Measurements from ENCODE around the gene PITPNC1.
"Not testable (repeated sequence)": the region's sequence is repeated elsewhere in the genome, so short reads cannot be mapped to it uniquely, and the experiment has no call there.

Gene PITPNC1

DNA sequence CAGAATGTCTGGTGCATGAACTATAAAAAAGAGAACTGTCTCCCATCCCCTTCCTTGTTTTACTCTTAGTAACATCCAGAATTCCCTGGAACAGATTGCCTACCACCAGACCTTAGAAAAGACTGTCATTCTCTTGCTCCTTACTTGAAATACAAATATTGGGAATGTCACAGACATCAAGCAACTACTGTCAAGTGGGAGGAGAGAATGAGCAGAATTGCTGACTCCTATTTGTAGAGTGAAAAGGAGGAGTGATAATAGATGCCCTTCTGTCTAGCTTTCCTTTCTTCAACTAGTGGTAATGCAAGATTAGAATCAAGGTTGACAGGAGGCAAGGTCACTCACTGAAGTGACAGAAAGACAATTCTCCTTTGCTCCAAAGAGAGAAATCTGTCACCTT, 316.7 kb downstream of the PITPNC1 start:
- H3K4me3 ChIP-seq (ENCODE audit: low read depth, low read length) = no peak overlapping the region
- no peaks in the 10 kb centered on the region for H3K36me3 ChIP-seq (ENCODE audit: control insufficient read depth, insufficient read depth, low read length)
- TF ChIP-seq, protein P1, sequence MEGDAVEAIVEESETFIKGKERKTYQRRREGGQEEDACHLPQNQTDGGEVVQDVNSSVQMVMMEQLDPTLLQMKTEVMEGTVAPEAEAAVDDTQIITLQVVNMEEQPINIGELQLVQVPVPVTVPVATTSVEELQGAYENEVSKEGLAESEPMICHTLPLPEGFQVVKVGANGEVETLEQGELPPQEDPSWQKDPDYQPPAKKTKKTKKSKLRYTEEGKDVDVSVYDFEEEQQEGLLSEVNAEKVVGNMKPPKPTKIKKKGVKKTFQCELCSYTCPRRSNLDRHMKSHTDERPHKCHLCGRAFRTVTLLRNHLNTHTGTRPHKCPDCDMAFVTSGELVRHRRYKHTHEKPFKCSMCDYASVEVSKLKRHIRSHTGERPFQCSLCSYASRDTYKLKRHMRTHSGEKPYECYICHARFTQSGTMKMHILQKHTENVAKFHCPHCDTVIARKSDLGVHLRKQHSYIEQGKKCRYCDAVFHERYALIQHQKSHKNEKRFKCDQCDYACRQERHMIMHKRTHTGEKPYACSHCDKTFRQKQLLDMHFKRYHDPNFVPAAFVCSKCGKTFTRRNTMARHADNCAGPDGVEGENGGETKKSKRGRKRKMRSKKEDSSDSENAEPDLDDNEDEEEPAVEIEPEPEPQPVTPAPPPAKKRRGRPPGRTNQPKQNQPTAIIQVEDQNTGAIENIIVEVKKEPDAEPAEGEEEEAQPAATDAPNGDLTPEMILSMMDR (IDR thresholded peaks at IDR 0.05) = no peak
- no peak overlapping the region for H3K4me2 ChIP-seq (ENCODE audit: low read length)
- H3K9ac ChIP-seq = no peak overlapping the region
- no peaks in the 10 kb centered on the region for H3K4me1 ChIP-seq
- no peaks in the 10 kb centered on the region for H3K79me2 ChIP-seq
- no peaks in the 10 kb centered on the region for H3K9me3 ChIP-seq (ENCODE audit: control insufficient read depth, low read length)
- no peak overlapping the region for H3K27ac ChIP-seq
- no peaks in the 10 kb centered on the region for H3K27me3 ChIP-seq (ENCODE audit: control insufficient read depth, insufficient read depth, low read length)
- no peak overlapping the region for H2AFZ ChIP-seq

DNA sequence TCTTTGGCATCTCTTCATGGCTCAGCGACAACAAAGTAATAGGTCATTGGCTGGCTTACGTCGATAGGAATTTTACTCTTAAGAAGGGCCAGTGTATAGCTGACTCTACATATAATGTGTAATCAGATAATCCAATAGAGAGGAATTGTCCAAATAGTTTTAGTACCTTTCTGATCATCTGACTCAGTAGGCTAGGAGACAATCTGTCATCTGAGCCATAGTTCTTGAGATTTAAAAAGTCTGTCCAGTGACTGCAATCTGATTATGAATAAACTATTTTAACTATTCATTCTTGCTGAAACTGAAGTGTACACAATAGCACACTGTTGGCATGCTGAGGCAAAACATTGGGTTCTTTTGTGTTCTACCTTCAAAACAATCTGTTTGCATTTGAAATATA, 319.3 kb downstream of the PITPNC1 start:
- TF ChIP-seq, protein P1 (IDR thresholded peaks at IDR 0.05) = no peak

DNA sequence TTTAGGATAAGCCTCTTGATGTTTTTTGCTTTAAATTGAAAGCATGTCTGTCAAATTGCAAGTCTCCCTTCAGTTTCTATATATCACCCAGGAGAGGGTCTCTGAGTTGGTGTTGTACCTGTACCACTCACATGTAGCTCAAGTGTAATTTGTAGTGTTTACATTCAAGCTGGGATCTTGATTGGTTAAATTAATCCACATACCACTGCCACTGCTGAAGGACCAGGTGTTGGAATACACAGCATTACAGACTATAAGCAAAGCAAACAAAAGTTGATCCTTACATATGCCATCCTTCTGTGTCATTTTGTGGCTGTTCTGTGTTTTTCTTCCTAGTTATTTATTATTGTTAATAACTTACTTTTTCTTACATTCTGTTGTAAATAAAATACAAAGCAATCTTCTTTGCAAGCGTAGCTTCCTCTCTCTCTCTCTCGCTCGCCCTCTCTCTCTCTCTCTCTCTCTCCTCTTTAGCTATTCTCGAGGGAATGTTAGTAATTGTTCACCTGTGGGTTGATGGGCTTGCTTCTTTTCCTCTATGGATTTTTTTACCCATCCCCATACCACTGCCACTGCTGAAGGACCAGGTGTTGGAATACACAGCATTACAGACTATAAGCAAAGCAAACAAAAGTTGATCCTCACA, 319.9 kb downstream of the PITPNC1 start:
- no peak overlapping the region for H3K4me3 ChIP-seq (ENCODE audit: low read depth, low read length)
- H3K4me1 ChIP-seq = no peaks in the 10 kb centered on the region
- H3K4me2 ChIP-seq (ENCODE audit: low read length) = no peak overlapping the region
- no peak overlapping the region for H2AFZ ChIP-seq
- TF ChIP-seq, protein P1 (IDR thresholded peaks at IDR 0.05) = no peak
- H3K36me3 ChIP-seq (ENCODE audit: control insufficient read depth, insufficient read depth, low read length) = no peaks in the 10 kb centered on the region
- H3K9ac ChIP-seq = no peak overlapping the region
- no peaks in the 10 kb centered on the region for H3K27me3 ChIP-seq (ENCODE audit: control insufficient read depth, insufficient read depth, low read length)
- no peaks in the 10 kb centered on the region for H3K9me3 ChIP-seq (ENCODE audit: control insufficient read depth, low read length)
- H3K79me2 ChIP-seq = no peaks in the 10 kb centered on the region
- no peak overlapping the region for H3K27ac ChIP-seq

More for the DNA sequence above, 319.3 kb downstream of the PITPNC1 start:
- Histone ChIP-seq H3K4me1 (no peaks in the 10 kb centered on the region), H3K79me2 (no peaks in the 10 kb centered on the region), H2AFZ (no peak overlapping the region), H3K9ac (no peak overlapping the region), H3K27ac (no peak overlapping the region), H3K4me2 (ENCODE audit: low read length) (no peak overlapping the region), H3K4me3 (ENCODE audit: low read depth, low read length) (no peak overlapping the region), H3K36me3 (ENCODE audit: control insufficient read depth, insufficient read depth, low read length) (no peaks in the 10 kb centered on the region), H3K27me3 (ENCODE audit: control insufficient read depth, insufficient read depth, low read length) (no peaks in the 10 kb centered on the region), H3K9me3 (ENCODE audit: control insufficient read depth, low read length) (no peaks in the 10 kb centered on the region)

DNA sequence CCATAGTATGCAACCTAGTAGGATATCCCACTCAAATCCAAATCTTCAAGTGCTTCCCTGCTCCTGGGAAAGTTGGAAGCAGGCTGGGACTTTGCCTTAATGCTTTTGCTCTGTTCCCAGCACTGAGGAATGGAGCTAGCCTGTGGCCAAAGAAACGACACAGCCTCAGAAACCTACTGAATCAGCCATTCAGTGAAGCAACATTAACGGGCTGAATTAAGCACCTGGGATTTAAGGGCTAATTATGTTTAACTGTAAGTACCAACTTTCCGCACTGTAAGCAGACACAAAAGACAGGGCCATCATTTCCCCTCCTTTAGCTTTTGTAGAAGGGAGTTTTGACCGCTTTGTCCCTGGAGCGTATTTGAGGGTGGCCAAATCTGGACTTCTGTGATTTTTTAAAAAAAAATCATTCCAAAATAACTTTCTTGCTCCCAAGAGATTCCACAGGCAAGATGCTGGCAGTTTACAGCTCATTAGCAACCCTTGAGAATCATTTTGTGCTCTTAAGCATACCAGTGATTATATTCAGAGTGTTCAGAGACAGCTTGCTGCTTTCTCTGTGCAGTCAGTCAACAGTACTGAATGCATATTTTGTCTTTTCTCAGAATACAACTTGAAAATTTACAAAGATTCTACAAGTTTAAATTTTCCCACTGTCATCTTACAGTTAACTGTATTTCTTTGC, 323.1 kb downstream of the PITPNC1 start:
- no peak overlapping the region for H3K9ac ChIP-seq
- H3K4me1 ChIP-seq = no peaks in the 10 kb centered on the region
- H3K36me3 ChIP-seq (ENCODE audit: control insufficient read depth, insufficient read depth, low read length) = no peaks in the 10 kb centered on the region
- H2AFZ ChIP-seq = no peak overlapping the region
- H3K79me2 ChIP-seq = no peaks in the 10 kb centered on the region
- no peaks in the 10 kb centered on the region for H3K27me3 ChIP-seq (ENCODE audit: control insufficient read depth, insufficient read depth, low read length)
- no peak overlapping the region for H3K27ac ChIP-seq
- no peak overlapping the region for H3K4me3 ChIP-seq (ENCODE audit: low read depth, low read length)
- no peaks in the 10 kb centered on the region for H3K9me3 ChIP-seq (ENCODE audit: control insufficient read depth, low read length)
- TF ChIP-seq, protein P1 (IDR thresholded peaks at IDR 0.05) = no peak
- H3K4me2 ChIP-seq (ENCODE audit: low read length) = no peak overlapping the region

DNA sequence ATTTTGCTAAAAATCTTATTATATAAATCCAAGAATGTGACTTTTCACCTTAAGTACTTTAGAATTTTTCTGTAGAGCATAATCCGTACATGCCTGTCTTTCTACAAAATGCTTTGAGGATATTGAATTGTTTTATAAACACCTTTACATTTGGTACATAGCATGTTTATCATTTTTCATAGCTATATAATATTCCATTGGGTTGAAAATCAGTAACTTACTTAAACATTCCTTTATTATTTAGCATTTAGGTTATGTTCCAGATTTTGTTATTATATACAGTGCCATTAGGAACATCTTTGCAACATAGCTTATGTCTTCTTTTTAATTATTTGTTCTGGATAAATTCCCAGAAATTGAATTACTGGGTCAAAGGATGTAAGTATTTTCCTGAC, 323.6 kb downstream of the PITPNC1 start:
- TF ChIP-seq, protein P1 (IDR thresholded peaks at IDR 0.05) = no peak

DNA sequence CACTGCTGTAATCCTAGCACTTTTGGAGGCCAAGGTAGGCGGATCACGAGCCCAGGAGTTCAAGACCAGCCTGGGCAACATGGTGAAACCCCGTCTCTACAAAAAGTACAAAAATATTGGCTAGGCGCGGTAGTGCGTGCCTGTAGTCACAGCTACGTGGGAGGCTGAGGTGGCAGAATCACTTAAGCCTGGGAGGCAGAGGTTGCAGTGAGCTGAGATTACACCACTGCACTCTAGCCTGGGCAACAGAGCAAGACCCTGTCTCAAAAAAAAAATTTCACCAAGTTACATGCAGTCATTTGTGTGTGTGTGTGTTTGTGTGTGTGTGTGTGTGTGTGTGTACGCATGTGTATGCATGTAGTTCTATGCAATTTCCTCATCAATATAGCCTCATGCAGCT, 325.8 kb downstream of the PITPNC1 start:
- H3K36me3 ChIP-seq (ENCODE audit: control insufficient read depth, insufficient read depth, low read length); H3K4me3 ChIP-seq (ENCODE audit: low read depth, low read length); H3K9me3 ChIP-seq (ENCODE audit: control insufficient read depth, low read length); H3K27ac ChIP-seq; H2AFZ ChIP-seq; H3K79me2 ChIP-seq; H3K27me3 ChIP-seq (ENCODE audit: control insufficient read depth, insufficient read depth, low read length); H3K9ac ChIP-seq; H3K4me2 ChIP-seq (ENCODE audit: low read length); H3K4me1 ChIP-seq: not testable (repeated sequence)

More for the DNA sequence above, 323.6 kb downstream of the PITPNC1 start:
- Histone ChIP-seq H2AFZ (no peak overlapping the region), H3K9me3 (ENCODE audit: control insufficient read depth, low read length) (no peaks in the 10 kb centered on the region), H3K9ac (no peak overlapping the region), H3K27ac (no peak overlapping the region), H3K27me3 (ENCODE audit: control insufficient read depth, insufficient read depth, low read length) (no peaks in the 10 kb centered on the region), H3K4me3 (ENCODE audit: low read depth, low read length) (no peak overlapping the region), H3K4me1 (no peaks in the 10 kb centered on the region), H3K79me2 (no peaks in the 10 kb centered on the region), H3K4me2 (ENCODE audit: low read length) (no peak overlapping the region), H3K36me3 (ENCODE audit: control insufficient read depth, insufficient read depth, low read length) (no peaks in the 10 kb centered on the region)
